Trophoblast cell (in vitro differentiated cells and primary cell): ENCODE measurements around the gene GOLGA1.

ENCODE experiments used
- DNase-seq, 2 donors: peaks; one replicate each; pipeline ENCODE4 v3.0.0-alpha.2; 2016
- H2AFZ ChIP-seq: 2 replicates; pipeline ENCODE4 v1.6.1; 2013; ENCODE audit warnings: low read length, moderate library complexity, mild to moderate bottlenecking; ENCODE audit not compliant: insufficient read depth, poor library complexity
- H2AK5ac ChIP-seq: 2 replicates; pipeline ENCODE4 v1.6.1; 2013; ENCODE audit warnings: mild to moderate bottlenecking, low read length
- H2BK120ac ChIP-seq: 2 replicates; pipeline ENCODE4 v1.6.1; 2013; ENCODE audit warnings: low read length, mild to moderate bottlenecking, moderate library complexity; ENCODE audit not compliant: insufficient read depth, poor library complexity
- H2BK12ac ChIP-seq: 2 replicates; pipeline ENCODE4 v1.6.1; 2013; ENCODE audit warnings: mild to moderate bottlenecking, low read length, moderate library complexity
- H2BK5ac ChIP-seq: 2 replicates; pipeline ENCODE4 v1.6.1; 2013; ENCODE audit warnings: low read length, low read depth, moderate library complexity, mild to moderate bottlenecking; ENCODE audit not compliant: poor library complexity
- H3K14ac ChIP-seq: 2 replicates; pipeline ENCODE4 v1.6.1; 2013; ENCODE audit warnings: mild to moderate bottlenecking, low read length
- H3K18ac ChIP-seq: 2 replicates; pipeline ENCODE4 v1.6.1; 2013; ENCODE audit warnings: mild to moderate bottlenecking, low read length
- H3K23ac ChIP-seq: 2 replicates; pipeline ENCODE4 v1.6.1; 2013; ENCODE audit warnings: low read length
- H3K27ac ChIP-seq: 2 replicates; pipeline ENCODE4 v1.5.1; 2013; ENCODE audit warnings: low read depth, mild to moderate bottlenecking, inconsistent platforms, low read length, moderate library complexity
- H3K27me3 ChIP-seq: 2 replicates; pipeline ENCODE4 v1.6.1; 2013; ENCODE audit warnings: inconsistent platforms, mild to moderate bottlenecking, low read length, moderate library complexity; ENCODE audit not compliant: insufficient read depth
- H3K36me3 ChIP-seq, 2 experiments: 1 replicate in 1 of 2; 2 replicates in 1 of 2; pipeline ENCODE4 v1.6.1; 2013; ENCODE audit warnings: low read length in 2 of 2, mild to moderate bottlenecking in 2 of 2, moderate library complexity in 1 of 2; ENCODE audit not compliant: insufficient read depth in 2 of 2, control insufficient read depth in 1 of 2
- H3K4ac ChIP-seq: 2 replicates; pipeline ENCODE4 v1.6.1; 2013; ENCODE audit warnings: low read depth, mild to moderate bottlenecking, low read length, moderate library complexity
- H3K4me1 ChIP-seq, 2 experiments: 1 replicate in 1 of 2; 2 replicates in 1 of 2; pipeline ENCODE4 v1.6.1; 2013; ENCODE audit warnings: low read length in 2 of 2, mild to moderate bottlenecking in 2 of 2, moderate library complexity in 1 of 2; ENCODE audit not compliant: insufficient read depth in 2 of 2, control insufficient read depth in 1 of 2
- H3K4me2 ChIP-seq: 2 replicates; pipeline ENCODE4 v1.6.1; 2013; ENCODE audit warnings: inconsistent platforms, mild to moderate bottlenecking, low read length, moderate library complexity
- H3K4me3 ChIP-seq: 2 replicates; pipeline ENCODE4 v1.5.1; 2013; ENCODE audit warnings: mild to moderate bottlenecking, low read depth, low read length, inconsistent platforms
- H3K79me1 ChIP-seq: one replicate; pipeline ENCODE4 v1.6.1; 2013; ENCODE audit warnings: low read length
- H3K79me2 ChIP-seq: 2 replicates; pipeline ENCODE4 v1.6.1; 2013; ENCODE audit warnings: low read length, mild to moderate bottlenecking; ENCODE audit not compliant: control insufficient read depth, insufficient read depth, poor library complexity
- H3K9ac ChIP-seq: 2 replicates; pipeline ENCODE4 v1.6.1; 2013; ENCODE audit warnings: mild to moderate bottlenecking, low read length
- H3K9me3 ChIP-seq: 2 replicates; pipeline ENCODE4 v1.6.1; 2013; ENCODE audit warnings: low read depth, mild to moderate bottlenecking, control low read depth, inconsistent platforms, low read length; ENCODE audit not compliant: insufficient read depth
- H4K12ac ChIP-seq: 2 replicates; pipeline ENCODE4 v1.6.1; 2013; ENCODE audit warnings: low read depth, mild to moderate bottlenecking, low read length, moderate library complexity
- H4K8ac ChIP-seq: 2 replicates; pipeline ENCODE4 v1.6.1; 2013; ENCODE audit warnings: low read depth, mild to moderate bottlenecking, low read length, moderate library complexity
- H4K91ac ChIP-seq: one replicate; pipeline ENCODE4 v1.6.1; 2013; ENCODE audit warnings: low read depth, mild to moderate bottlenecking, low read length, moderate library complexity
- whole genome bisulfite sequencing: extraction: QIAGEN DNeasy Blood & Tissue Kit; methylation state at CpG from one replicate; pipeline ENCODE4 v1.1.7; 2013; ENCODE audit warnings: missing lambda C conversion rate; ENCODE audit not compliant: insufficient read length, insufficient coverage; ENCODE audit errors: extremely low coverage; 5-methylcytosine and 5-hydroxymethylcytosine counted together

GOLGA1 gene

GRCh38 chr9:124947727-124948391, 7.0 kb upstream of the GOLGA1 start:
- no peak overlapping the region for H3K14ac ChIP-seq
- H3K4me1 ChIP-seq, result no peaks in the 10 kb centered on the region
- H4K12ac ChIP-seq, result no peak overlapping the region
- H3K79me1 ChIP-seq, result no peaks in the 10 kb centered on the region
- DNase-seq, result no peak
- no peak overlapping the region for H3K4me2 ChIP-seq
- H2BK5ac ChIP-seq, result no peak overlapping the region
- no peaks in the 10 kb centered on the region for H3K27me3 ChIP-seq
- H3K36me3 ChIP-seq, result no peaks in the 10 kb centered on the region
- no CpG with 5 or more reads among the region's 5 CpGs for WGBS
- no peak overlapping the region for H3K9ac ChIP-seq
- H2AFZ ChIP-seq, result no peak overlapping the region
- no peaks in the 10 kb centered on the region for H3K79me2 ChIP-seq
- H3K4me3 ChIP-seq, result no peak overlapping the region
- H2AK5ac ChIP-seq, result no peak overlapping the region
- no peak overlapping the region for H4K8ac ChIP-seq
- no peak overlapping the region for H3K23ac ChIP-seq
- H3K4ac ChIP-seq, result no peak overlapping the region
- no peak overlapping the region for H3K18ac ChIP-seq
- H3K9me3 ChIP-seq, result no peaks in the 10 kb centered on the region
- no peak overlapping the region for H3K27ac ChIP-seq
- no peak overlapping the region for H2BK120ac ChIP-seq
- no peak overlapping the region for H4K91ac ChIP-seq
- no peak overlapping the region for H2BK12ac ChIP-seq

- Histone ChIP-seq H2BK120ac (no peak overlapping the region), H3K36me3 (no peaks in the 10 kb centered on the region), H3K18ac (no peak overlapping the region), H3K27me3 (no peaks in the 10 kb centered on the region), H2BK5ac (no peak overlapping the region), H3K9me3 (no peaks in the 10 kb centered on the region), H3K9ac (no peak overlapping the region), H4K12ac (no peak overlapping the region), H2AFZ (no peak overlapping the region), H2BK12ac (no peak overlapping the region), H3K79me1 (peaks cover 5% of the 10 kb centered on the region), H3K4ac (no peak overlapping the region), H3K4me1 (peaks cover 0 to 5% of the 10 kb centered on the region in 2 experiments), H3K4me3 (no peak overlapping the region), H4K91ac (no peak overlapping the region), H3K79me2 (peaks cover 2% of the 10 kb centered on the region), H3K27ac (no peak overlapping the region), H3K23ac (no peak overlapping the region), H4K8ac (no peak overlapping the region), H3K4me2 (no peak overlapping the region), H3K14ac (no peak overlapping the region), H2AK5ac (no peak overlapping the region)
- WGBS, result no CpG with 5 or more reads among the region's 1 CpG
- no peak for DNase-seq
Measured at GRCh38 chr9:124946167-124946566, 5.3 kb upstream of the GOLGA1 start.

- H3K23ac ChIP-seq, result no peak overlapping the region
- H3K9me3 ChIP-seq, result no peaks in the 10 kb centered on the region
- H4K91ac ChIP-seq, result peak overlapping the region; percentile 88
- peak overlapping the region; percentile 73 for H3K4me2 ChIP-seq
- H3K27ac ChIP-seq, result peak overlapping the region; percentile 80
- peaks cover 8% of the 10 kb centered on the region for H3K79me2 ChIP-seq
- H3K27me3 ChIP-seq, result no peaks in the 10 kb centered on the region
- peak overlapping the region; percentile 70 for H2AFZ ChIP-seq
- DNase-seq, result peak; percentile 23 to 56
- H2BK12ac ChIP-seq, result no peak overlapping the region
- H3K9ac ChIP-seq, result peak overlapping the region; percentile 86
- peaks cover 0 to 3% of the 10 kb centered on the region in 2 experiments for H3K36me3 ChIP-seq
- peak overlapping the region; percentile 67 for H2BK120ac ChIP-seq
- peak overlapping the region; percentile 78 for H3K14ac ChIP-seq
- peak overlapping the region; percentile 94 for H4K8ac ChIP-seq
- peaks cover 0 to 5% of the 10 kb centered on the region in 2 experiments for H3K4me1 ChIP-seq
- H3K4me3 ChIP-seq, result peak overlapping the region; percentile 83
- peak overlapping the region; percentile 63 for H3K18ac ChIP-seq
- H2BK5ac ChIP-seq, result no peak overlapping the region
- H3K4ac ChIP-seq, result no peak overlapping the region
- no CpG with 5 or more reads among the region's 31 CpGs for WGBS
- peak overlapping the region; percentile 20 for H2AK5ac ChIP-seq
- peaks cover 10% of the 10 kb centered on the region for H3K79me1 ChIP-seq
- peak overlapping the region; percentile 75 for H4K12ac ChIP-seq
Measured at GRCh38 chr9:124941679-124942561, 1.0 kb upstream of the GOLGA1 start.

GRCh38 chr9:124940521-124940893, 376 bp downstream of the GOLGA1 start:
- Histone ChIP-seq H3K4me1 (peaks cover 0 to 5% of the 10 kb centered on the region in 2 experiments), H2AK5ac (peak overlapping the region; percentile 38), H3K79me2 (peaks cover 8% of the 10 kb centered on the region), H4K12ac (peak overlapping the region; percentile 71), H2BK120ac (peak overlapping the region; percentile 67), H2BK5ac (peak overlapping the region; percentile 83), H2AFZ (peak overlapping the region; percentile 85), H4K91ac (peak overlapping the region; percentile 78), H3K4me2 (peak overlapping the region; percentile 88), H3K14ac (peak overlapping the region; percentile 82), H4K8ac (peak overlapping the region; percentile 95), H3K27me3 (no peaks in the 10 kb centered on the region), H3K18ac (peak overlapping the region; percentile 71), H3K9me3 (no peaks in the 10 kb centered on the region), H3K23ac (no peak overlapping the region), H3K4me3 (peak overlapping the region; percentile 84), H3K27ac (peak overlapping the region; percentile 87), H3K4ac (peak overlapping the region; percentile 22), H3K36me3 (peaks cover 0 to 3% of the 10 kb centered on the region in 2 experiments), H3K9ac (peak overlapping the region; percentile 78), H3K79me1 (peaks cover 10% of the 10 kb centered on the region), H2BK12ac (no peak overlapping the region)
- peak; percentile 13 to 47 for DNase-seq
- no CpG with 5 or more reads among the region's 17 CpGs for WGBS
